Esophagus squamous epithelium (tissue), 4 donors: ENCODE results near the gene UAP1.

ENCODE experiments used
- CTCF ChIP-seq, 6 experiments: fragments of 450-650 bp in 4 of 6; fragments of 200-600 bp in 2 of 6; sonication (generic) in 2 of 6; IDR thresholded peaks; one replicate each; pipeline ENCODE4 v1.5.1; 2016 to 2019; ENCODE audit warnings: antibody characterized with exemption in 6 of 6, mild to moderate bottlenecking in 4 of 6, moderate library complexity in 4 of 6
- POLR2A ChIP-seq, 4 donors: fragments of 450-650 bp; IDR thresholded peaks; one replicate each; pipeline ENCODE4 v1.6.1; 2017; ENCODE audit warnings: antibody characterized with exemption in 4 of 4, mild to moderate bottlenecking in 4 of 4, moderate library complexity in 3 of 4

DNA sequence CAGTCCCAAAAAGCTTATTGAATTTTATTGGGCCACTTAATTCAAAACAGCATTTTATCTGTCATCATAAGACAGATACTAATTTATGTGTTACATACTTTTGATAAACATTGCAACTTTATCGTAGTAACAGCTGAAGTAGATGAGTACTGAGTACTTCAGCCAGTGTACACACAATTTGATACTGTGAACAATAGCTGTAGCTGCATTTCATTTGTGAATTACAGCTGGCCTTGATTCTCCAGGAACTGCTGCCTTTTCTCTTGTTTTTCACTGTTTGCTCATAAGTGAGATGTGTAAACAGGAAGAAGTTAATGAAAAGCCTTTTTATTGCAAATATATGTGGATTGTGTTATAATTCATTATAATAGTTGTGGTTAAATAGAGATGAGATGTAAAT, 10.2 kb downstream of the UAP1 start:
- TF ChIP-seq POLR2A (IDR thresholded peaks at IDR 0.05) (no peak), CTCF (IDR thresholded peaks at IDR 0.05) (no peak)
